Measurements from ENCODE around the gene JAKMIP1. TPM values are rescaled to one million over a fixed set of nuclear protein-coding genes. Genes with fewer than 3 reads are reported as not detected.

Gene JAKMIP1
- total RNA-seq, 1 donor from 2014 or later = 5.5 TPM

- DNase-seq (ENCODE audit: low spot score) = no peak
Measured at GRCh38 chr4:6232836-6233785, 32.8 kb upstream of the JAKMIP1 start.

DNA sequence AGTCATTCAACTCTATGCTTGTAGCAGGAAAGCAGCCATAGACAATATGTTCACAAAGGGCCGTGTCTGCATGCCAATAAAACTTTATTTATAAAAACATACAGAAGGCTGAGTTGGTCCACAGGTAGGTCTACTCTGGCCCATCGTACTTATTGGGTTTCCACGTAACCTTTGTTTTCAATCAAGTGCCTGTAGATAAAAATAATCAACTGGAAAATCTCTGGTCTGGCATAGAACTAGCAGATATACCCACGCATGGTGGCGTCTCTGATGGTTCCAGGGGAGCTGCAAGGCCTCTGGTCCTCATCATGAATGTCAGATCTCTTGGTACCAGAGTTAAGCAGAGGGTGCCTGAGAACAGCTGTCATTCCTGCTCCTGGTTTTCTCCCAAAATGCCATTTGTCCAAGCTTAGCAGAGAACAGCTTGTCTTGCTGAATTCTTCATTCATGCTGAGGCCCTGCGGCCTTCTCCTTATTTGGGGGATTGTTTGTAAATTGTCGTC lies 31.4 kb upstream of the JAKMIP1 start:
- H3K4me3 Mint-ChIP-seq = no peak overlapping the region
- H3K27ac Mint-ChIP-seq = no peak overlapping the region
- H3K9me3 Mint-ChIP-seq = no peaks in the 10 kb centered on the region
- no peak for DNase-seq (ENCODE audit: low spot score)
- H3K4me2 ChIP-seq = no peak overlapping the region
- no peaks in the 10 kb centered on the region for H3K79me2 ChIP-seq (ENCODE audit: low read depth)
- H2AFZ ChIP-seq (replicated peaks) = no peak overlapping the region
- H3K27ac ChIP-seq = no peak overlapping the region
- no peaks in the 10 kb centered on the region for H3K36me3 Mint-ChIP-seq
- TF ChIP-seq, protein P1, sequence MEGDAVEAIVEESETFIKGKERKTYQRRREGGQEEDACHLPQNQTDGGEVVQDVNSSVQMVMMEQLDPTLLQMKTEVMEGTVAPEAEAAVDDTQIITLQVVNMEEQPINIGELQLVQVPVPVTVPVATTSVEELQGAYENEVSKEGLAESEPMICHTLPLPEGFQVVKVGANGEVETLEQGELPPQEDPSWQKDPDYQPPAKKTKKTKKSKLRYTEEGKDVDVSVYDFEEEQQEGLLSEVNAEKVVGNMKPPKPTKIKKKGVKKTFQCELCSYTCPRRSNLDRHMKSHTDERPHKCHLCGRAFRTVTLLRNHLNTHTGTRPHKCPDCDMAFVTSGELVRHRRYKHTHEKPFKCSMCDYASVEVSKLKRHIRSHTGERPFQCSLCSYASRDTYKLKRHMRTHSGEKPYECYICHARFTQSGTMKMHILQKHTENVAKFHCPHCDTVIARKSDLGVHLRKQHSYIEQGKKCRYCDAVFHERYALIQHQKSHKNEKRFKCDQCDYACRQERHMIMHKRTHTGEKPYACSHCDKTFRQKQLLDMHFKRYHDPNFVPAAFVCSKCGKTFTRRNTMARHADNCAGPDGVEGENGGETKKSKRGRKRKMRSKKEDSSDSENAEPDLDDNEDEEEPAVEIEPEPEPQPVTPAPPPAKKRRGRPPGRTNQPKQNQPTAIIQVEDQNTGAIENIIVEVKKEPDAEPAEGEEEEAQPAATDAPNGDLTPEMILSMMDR (IDR thresholded peaks at IDR 0.05) = no peak
- no peak for TF ChIP-seq EZH2phosphoT487 (IDR thresholded peaks at IDR 0.05)
- TF ChIP-seq EZH2 (IDR thresholded peaks at IDR 0.05) = no peak
- no peaks in the 10 kb centered on the region for H3K27me3 ChIP-seq
- H3K4me3 ChIP-seq = no peak overlapping the region
- no peaks in the 10 kb centered on the region for H3K36me3 ChIP-seq
- H3K4me1 ChIP-seq = no peaks in the 10 kb centered on the region
- no peaks in the 10 kb centered on the region for H3F3A ChIP-seq (ENCODE audit: low read depth)
- H3K4me1 Mint-ChIP-seq = peaks cover 5% of the 10 kb centered on the region
- no peaks in the 10 kb centered on the region for H4K20me1 ChIP-seq (ENCODE audit: low read depth)
- peaks cover 10% of the 10 kb centered on the region for H3K27me3 Mint-ChIP-seq (ENCODE audit: insufficient read depth, low read depth)
- H3K9ac ChIP-seq = no peak overlapping the region
- H3K9me3 ChIP-seq (ENCODE audit: low read depth) = no peaks in the 10 kb centered on the region

More at GRCh38 chr4:6232836-6233785, 32.8 kb upstream of the JAKMIP1 start:
- H3K27me3 Mint-ChIP-seq (ENCODE audit: insufficient read depth, low read depth) = peaks cover 9% of the 10 kb centered on the region
- H4K20me1 ChIP-seq (ENCODE audit: low read depth) = no peaks in the 10 kb centered on the region
- no peaks in the 10 kb centered on the region for H3K79me2 ChIP-seq (ENCODE audit: low read depth)
- H3K4me3 Mint-ChIP-seq = no peak overlapping the region
- H3K9ac ChIP-seq = no peak overlapping the region
- TF ChIP-seq, protein P1 (IDR thresholded peaks at IDR 0.05) = no peak
- no peak for TF ChIP-seq EZH2 (IDR thresholded peaks at IDR 0.05)
- no peak for TF ChIP-seq EZH2phosphoT487 (IDR thresholded peaks at IDR 0.05)
- no peak overlapping the region for H3K4me2 ChIP-seq
- no peaks in the 10 kb centered on the region for H3K4me1 ChIP-seq
- no peaks in the 10 kb centered on the region for H3K36me3 Mint-ChIP-seq
- no peak overlapping the region for H3K27ac Mint-ChIP-seq
- no peaks in the 10 kb centered on the region for H3F3A ChIP-seq (ENCODE audit: low read depth)
- H3K27ac ChIP-seq = no peak overlapping the region
- no peaks in the 10 kb centered on the region for H3K36me3 ChIP-seq
- no peaks in the 10 kb centered on the region for H3K9me3 Mint-ChIP-seq
- H3K4me3 ChIP-seq = no peak overlapping the region
- H3K9me3 ChIP-seq (ENCODE audit: low read depth) = no peaks in the 10 kb centered on the region
- H3K4me1 Mint-ChIP-seq = peaks cover 5% of the 10 kb centered on the region
- no peak overlapping the region for H2AFZ ChIP-seq (replicated peaks)
- H3K27me3 ChIP-seq = no peaks in the 10 kb centered on the region

DNA sequence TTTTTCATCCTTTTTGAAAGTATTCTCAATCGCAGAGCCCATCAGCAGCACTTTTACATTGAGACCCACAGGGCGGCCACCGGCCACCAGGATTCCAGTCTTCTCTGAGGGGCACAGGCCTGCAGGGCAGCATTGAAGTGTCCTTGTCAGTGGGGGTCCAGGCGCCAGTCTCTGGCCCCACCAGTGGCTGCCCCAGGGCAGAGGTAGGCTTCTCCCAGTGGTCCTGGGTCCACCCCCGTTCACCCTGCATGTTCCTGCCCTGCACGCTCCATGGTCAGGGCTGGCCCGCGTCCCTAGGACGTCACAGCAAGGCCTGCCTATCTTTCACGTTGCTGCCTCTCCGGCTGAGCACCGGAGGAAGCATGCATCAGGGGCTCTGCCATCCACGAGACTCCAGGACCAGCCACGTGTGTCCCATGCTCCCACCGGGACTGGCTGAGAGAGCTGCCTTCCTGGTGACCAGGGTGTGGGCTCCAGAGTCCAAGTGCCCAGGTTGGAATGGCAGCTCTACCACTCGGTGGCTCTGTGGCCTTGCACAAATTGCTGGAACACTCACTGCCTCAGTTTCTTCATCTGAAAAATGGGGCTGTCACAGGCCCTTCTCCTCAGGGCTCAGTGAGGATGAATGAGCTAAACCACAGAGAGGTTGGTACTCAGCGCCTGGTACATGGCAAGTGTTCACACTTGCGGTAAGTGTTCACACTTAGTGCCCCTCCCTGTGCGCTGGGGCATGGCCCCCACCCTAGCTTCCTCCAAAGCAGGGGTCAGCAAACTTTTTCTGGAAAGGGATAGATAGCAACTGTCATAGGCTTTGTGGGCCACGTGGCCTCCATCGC lies 30.7 kb upstream of the JAKMIP1 start:
- no peak overlapping the region for H2AFZ ChIP-seq (replicated peaks)
- peaks cover 13% of the 10 kb centered on the region for H3K27me3 Mint-ChIP-seq (ENCODE audit: insufficient read depth, low read depth)
- no peaks in the 10 kb centered on the region for H3K79me2 ChIP-seq (ENCODE audit: low read depth)
- no peaks in the 10 kb centered on the region for H3F3A ChIP-seq (ENCODE audit: low read depth)
- no peaks in the 10 kb centered on the region for H3K27me3 ChIP-seq
- no peak for DNase-seq (ENCODE audit: low spot score)
- peaks cover 2% of the 10 kb centered on the region for H3K4me1 Mint-ChIP-seq
- no peaks in the 10 kb centered on the region for H3K9me3 Mint-ChIP-seq
- no peaks in the 10 kb centered on the region for H3K9me3 ChIP-seq (ENCODE audit: low read depth)
- no peak overlapping the region for H3K4me2 ChIP-seq
- H3K36me3 Mint-ChIP-seq = no peaks in the 10 kb centered on the region
- H3K27ac ChIP-seq = no peak overlapping the region
- no peak overlapping the region for H3K27ac Mint-ChIP-seq
- H3K4me1 ChIP-seq = no peaks in the 10 kb centered on the region
- no peak overlapping the region for H3K4me3 ChIP-seq
- TF ChIP-seq EZH2phosphoT487 (IDR thresholded peaks at IDR 0.05) = no peak
- H3K9ac ChIP-seq = no peak overlapping the region
- H3K36me3 ChIP-seq = no peaks in the 10 kb centered on the region
- no peaks in the 10 kb centered on the region for H4K20me1 ChIP-seq (ENCODE audit: low read depth)
- no peak overlapping the region for H3K4me3 Mint-ChIP-seq

Measured in neural progenitor cell (in vitro differentiated cells).